Keratinocyte (primary cell): ENCODE results near the gene RBM26.

Experiments used
- CTCF ChIP-seq, 3 experiments: IDR thresholded peaks in 1 of 3; conservative IDR thresholded peaks in 1 of 3; optimal IDR thresholded peaks in 1 of 3; 2 replicates in 2 of 3; 3 replicates in 1 of 3; pipeline versions ENCODE3 to v1.5.1; 2011; ENCODE audit warnings: low read length in 3 of 3, mild to moderate bottlenecking in 3 of 3, moderate library complexity in 2 of 3, control low read depth in 1 of 3, inconsistent platforms in 1 of 3; ENCODE audit not compliant: insufficient read depth in 2 of 3; ENCODE audit errors: extremely low read depth in 1 of 3
- EZH2 ChIP-seq: IDR thresholded peaks from one replicate; pipeline ENCODE4 v1.6.1; 2012; ENCODE audit warnings: inconsistent platforms, mild to moderate bottlenecking, low read length, moderate library complexity

- TF ChIP-seq CTCF (optimal IDR thresholded peaks at IDR 0.05 in 1 of 3, IDR thresholded peaks at IDR 0.05 in 1 of 3, conservative IDR thresholded peaks at IDR 0.05 in 1 of 3; ENCODE audit: extremely low read depth in 1 of 3, insufficient read depth in 2 of 3, low read length in 3 of 3): no peak
- TF ChIP-seq EZH2: no peak
Measured at GRCh38 chr13:79393564-79394249, 12.3 kb downstream of the RBM26 start.
